Measurements from ENCODE around the gene NELFB. TPM values are rescaled to one million over a fixed set of nuclear protein-coding genes. Genes with fewer than 3 reads are reported as not detected.

Gene NELFB
- total RNA-seq, 1 experiment from 2014 or later: 17.8 TPM

Other genes with a start within 250 kb of the NELFB start
- gene ABCA2, start 227.1 kb upstream of the NELFB start, total RNA-seq (2014; rRNA removed; shearing (Covaris generic); ENCODE audit: low replicate concordance): 2.4 and 6.4 TPM in 2 replicates
- not detected in 2 replicates for gene FUT7, start 223.2 kb upstream of the NELFB start, total RNA-seq (2014; rRNA removed; shearing (Covaris generic); ENCODE audit: low replicate concordance)
- gene NPDC1, start 209.2 kb upstream of the NELFB start, total RNA-seq (2014; rRNA removed; shearing (Covaris generic); ENCODE audit: low replicate concordance): not detected in 2 replicates
- not detected in 2 replicates for gene ENTPD2, start 201.3 kb upstream of the NELFB start, total RNA-seq (2014; rRNA removed; shearing (Covaris generic); ENCODE audit: low replicate concordance)
- 18.6 and 53.2 TPM in 2 replicates for gene SAPCD2, start 184.8 kb upstream of the NELFB start, total RNA-seq (2014; rRNA removed; shearing (Covaris generic); ENCODE audit: low replicate concordance)
- 15.1 and 26.2 TPM in 2 replicates for gene UAP1L1, start 177.8 kb upstream of the NELFB start, total RNA-seq (2014; rRNA removed; shearing (Covaris generic); ENCODE audit: low replicate concordance)
- 28.9 and 58.1 TPM in 2 replicates for gene MAN1B1, start 168.3 kb upstream of the NELFB start, total RNA-seq (2014; rRNA removed; shearing (Covaris generic); ENCODE audit: low replicate concordance)
- 114 and 237 TPM in 2 replicates for gene DPP7, start 140.6 kb upstream of the NELFB start, total RNA-seq (2014; rRNA removed; shearing (Covaris generic); ENCODE audit: low replicate concordance)
- gene GRIN1, start 116.2 kb upstream of the NELFB start, total RNA-seq (2014; rRNA removed; shearing (Covaris generic); ENCODE audit: low replicate concordance): not detected in 2 replicates
- not detected in 2 replicates for gene LRRC26, start 85.3 kb upstream of the NELFB start, total RNA-seq (2014; rRNA removed; shearing (Covaris generic); ENCODE audit: low replicate concordance)
- gene TMEM210, start 83.3 kb upstream of the NELFB start, total RNA-seq (2014; rRNA removed; shearing (Covaris generic); ENCODE audit: low replicate concordance): not detected in 2 replicates
- 16.8 and 28.0 TPM in 2 replicates for gene ANAPC2, start 66.8 kb upstream of the NELFB start, total RNA-seq (2014; rRNA removed; shearing (Covaris generic); ENCODE audit: low replicate concordance)
- gene SSNA1, start 66.7 kb upstream of the NELFB start, total RNA-seq (2014; rRNA removed; shearing (Covaris generic); ENCODE audit: low replicate concordance): 48.9 and 101 TPM in 2 replicates
- gene TPRN, start 54.6 kb upstream of the NELFB start, total RNA-seq (2014; rRNA removed; shearing (Covaris generic); ENCODE audit: low replicate concordance): 5.7 and 15.2 TPM in 2 replicates
- gene TMEM203, start 49.7 kb upstream of the NELFB start, total RNA-seq (2014; rRNA removed; shearing (Covaris generic); ENCODE audit: low replicate concordance): 30.6 and 39.8 TPM in 2 replicates
- gene NDOR1, start 49.6 kb upstream of the NELFB start, total RNA-seq (2014; rRNA removed; shearing (Covaris generic); ENCODE audit: low replicate concordance): 7.8 and 13.1 TPM in 2 replicates
- gene RNF208, start 33.1 kb upstream of the NELFB start, total RNA-seq (2014; rRNA removed; shearing (Covaris generic); ENCODE audit: low replicate concordance): 0.26 and 0.36 TPM in 2 replicates
- gene CYSRT1, start 30.2 kb upstream of the NELFB start, total RNA-seq (2014; rRNA removed; shearing (Covaris generic); ENCODE audit: low replicate concordance): 0.75 and 1.2 TPM in 2 replicates
- 0.37 TPM in 1 of 2 replicates, not detected in the other for gene RNF224, start 27.8 kb upstream of the NELFB start, total RNA-seq (2014; rRNA removed; shearing (Covaris generic); ENCODE audit: low replicate concordance)
- not detected in 2 replicates for gene SLC34A3, start 24.4 kb upstream of the NELFB start, total RNA-seq (2014; rRNA removed; shearing (Covaris generic); ENCODE audit: low replicate concordance)
- gene TUBB4B, start 14.0 kb upstream of the NELFB start, total RNA-seq (2014; rRNA removed; shearing (Covaris generic); ENCODE audit: low replicate concordance): 97.1 and 152 TPM in 2 replicates
- gene STPG3, start 4.0 kb upstream of the NELFB start, total RNA-seq (2014; rRNA removed; shearing (Covaris generic); ENCODE audit: low replicate concordance): 0.61 and 0.86 TPM in 2 replicates
- 8.8 and 19.2 TPM in 2 replicates for gene TOR4A, start 22.4 kb downstream of the NELFB start, total RNA-seq (2014; rRNA removed; shearing (Covaris generic); ENCODE audit: low replicate concordance)
- 1.4 and 1.8 TPM in 2 replicates for gene NRARP, start 46.9 kb downstream of the NELFB start, total RNA-seq (2014; rRNA removed; shearing (Covaris generic); ENCODE audit: low replicate concordance)
- gene EXD3, start 167.8 kb downstream of the NELFB start, total RNA-seq (2014; rRNA removed; shearing (Covaris generic); ENCODE audit: low replicate concordance): 2.8 and 7.8 TPM in 2 replicates
- gene NOXA1, start 168.1 kb downstream of the NELFB start, total RNA-seq (2014; rRNA removed; shearing (Covaris generic); ENCODE audit: low replicate concordance): 0.51 TPM in 1 of 2 replicates, not detected in the other
- gene ENTPD8, start 186.0 kb downstream of the NELFB start, total RNA-seq (2014; rRNA removed; shearing (Covaris generic); ENCODE audit: low replicate concordance): not detected in 2 replicates
- 36.4 and 55.4 TPM in 2 replicates for gene NSMF, start 204.0 kb downstream of the NELFB start, total RNA-seq (2014; rRNA removed; shearing (Covaris generic); ENCODE audit: low replicate concordance)

All from Karpas-422 (cell line).